ENCODE data around the gene PTPRN2. TPM values are rescaled to one million over a fixed set of nuclear protein-coding genes. Genes with fewer than 3 reads are reported as not detected.

Gene PTPRN2
- total and polyA plus RNA-seq, 2 of the 8 experiments (the other 6 are each of a cell fraction or from before 2014, with no cell fraction given): 2.6 to 4.5 TPM

DNA sequence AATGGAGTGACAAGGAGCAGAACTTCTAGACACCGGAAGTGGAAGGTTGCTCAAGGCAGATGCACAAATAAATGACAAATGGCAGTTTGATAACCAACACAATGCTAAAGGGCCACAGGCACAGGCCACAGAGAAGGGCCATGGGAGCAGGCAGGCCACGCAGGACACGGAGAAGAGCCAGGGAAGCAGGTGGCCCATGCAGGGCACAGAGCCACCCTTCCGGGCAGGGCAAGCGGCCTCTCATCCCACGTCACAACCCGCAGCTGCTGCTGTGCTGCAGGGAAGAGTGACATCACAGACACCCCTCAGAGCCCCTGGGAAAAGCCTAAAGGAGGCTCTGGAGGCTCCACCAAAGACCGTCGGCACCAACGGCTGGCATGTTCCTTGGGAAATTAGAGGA, 328.5 kb downstream of the PTPRN2 start:
- no peak overlapping the region for H3K27ac ChIP-seq (ENCODE audit: low read depth, low read length)
- DNase-seq (ENCODE audit: low read depth in 1 of 2, low spot score in 2 of 2) (no peak), FAIRE-seq (no peak)
- POLR2A ChIA-PET (ENCODE audit: partially characterized antibody): no interaction called here
- H4K20me1 ChIP-seq (replicated peaks in 1 of 2; ENCODE audit: control insufficient read depth in 1 of 2, insufficient read depth in 2 of 2, low read length in 2 of 2): peaks cover 0 to 10% of the 10 kb centered on the region in 2 experiments
- no peak overlapping the region for H3K4me3 ChIP-seq (ENCODE audit: extremely low read depth in 1 of 4, insufficient read depth in 2 of 4, low read depth in 3 of 4, low read length in 4 of 4)
- no peak overlapping the region for H2BK15ac ChIP-seq (ENCODE audit: low read length)
- H4K5ac ChIP-seq (ENCODE audit: insufficient read length, low read depth, low read length): no peak overlapping the region
- no peak overlapping the region for H3K23ac ChIP-seq (ENCODE audit: insufficient read length)
- H3K18ac ChIP-seq (ENCODE audit: extremely low read depth, low read length): no peak overlapping the region
- H3K36me3 ChIP-seq (ENCODE audit: control insufficient read depth in 2 of 4, insufficient read depth in 4 of 4, low read length in 3 of 4): peaks cover 0 to 8% (median 0%) of the 10 kb centered on the region in 4 experiments; a peak in 1 of 8 replicates
- H2BK120ac ChIP-seq (replicated peaks; ENCODE audit: low read depth, low read length): no peak overlapping the region
- no peaks in the 10 kb centered on the region for H3K27me3 ChIP-seq (replicated peaks in 1 of 4; ENCODE audit: control insufficient read depth in 3 of 4, extremely low read depth in 1 of 4, insufficient read depth in 3 of 4, low read length in 3 of 4)
- no peak overlapping the region; a peak in 1 of 7 replicates for H3K9ac ChIP-seq (replicated peaks in 1 of 4; ENCODE audit: extremely low read depth in 1 of 4, low read depth in 3 of 4, low read length in 3 of 4)
- no peak overlapping the region for H4K8ac ChIP-seq (ENCODE audit: extremely low read depth, insufficient read depth, low read length)
- no peak overlapping the region for H4K91ac ChIP-seq (replicated peaks; ENCODE audit: insufficient read length, low read length)
- H2BK20ac ChIP-seq (ENCODE audit: low read length): no peak overlapping the region
- CTCF ChIA-PET (ENCODE audit: partially characterized antibody): interaction anchor here (0.7 kb wide), 1 partner anchor 22 kb away, joined by 3 read pairs; no protein-coding TSS in a partner anchor
- no peak overlapping the region for H2BK5ac ChIP-seq (ENCODE audit: low read depth, low read length)
- no peak overlapping the region for H2AK5ac ChIP-seq (ENCODE audit: low read depth, low read length)
- H3K4ac ChIP-seq (replicated peaks; ENCODE audit: insufficient read length, low read depth, low read length): no peak overlapping the region
- 98% methylated on average over 10 of the region's 10 CpGs; no CpG with 5 or more reads in 1 of the 2 experiments for WGBS, 2 experiments (ENCODE audit: extremely low coverage in 1 of 2, insufficient coverage in 1 of 2, insufficient read length in 1 of 2, insufficient replicate concordance in 2 of 2, low coverage in 1 of 2, low lambda C conversion rate in 2 of 2, missing lambda C conversion rate in 1 of 2)
- H3K79me1 ChIP-seq (ENCODE audit: low read depth, low read length): peaks cover 3% of the 10 kb centered on the region; the same call in 1 of the 2 replicates
- H2AFZ ChIP-seq (ENCODE audit: low read length): no peak overlapping the region
- no peak overlapping the region for H3K14ac ChIP-seq (ENCODE audit: insufficient read length)
- peaks cover 11% of the 10 kb centered on the region for H3K23me2 ChIP-seq (ENCODE audit: low read depth, low read length)
- no peak overlapping the region for H3K4me2 ChIP-seq (ENCODE audit: insufficient read depth in 1 of 2, low read depth in 2 of 2, low read length in 2 of 2)
- no peak overlapping the region for H2BK12ac ChIP-seq (ENCODE audit: low read depth, low read length)
- H3K56ac ChIP-seq (replicated peaks; ENCODE audit: insufficient read length, low read depth, low read length): no peak overlapping the region
- peaks cover 27 to 67% of the 10 kb centered on the region in 2 experiments for H3K9me3 ChIP-seq (ENCODE audit: insufficient read depth in 2 of 2, low read depth in 1 of 2, low read length in 1 of 2)
- peaks cover 0 to 9% of the 10 kb centered on the region in 2 experiments; a peak in 2 of 4 replicates for H3K79me2 ChIP-seq (ENCODE audit: control insufficient read depth in 1 of 2, insufficient read depth in 2 of 2, low read length in 2 of 2)
- H3K4me1 ChIP-seq (replicated peaks in 1 of 4; ENCODE audit: control insufficient read depth in 3 of 4, insufficient read depth in 4 of 4, low read length in 3 of 4): peaks cover 0 to 3% (median 0%) of the 10 kb centered on the region in 4 experiments; a peak in 1 of 7 replicates
- TF ChIP-seq TBP (IDR thresholded peaks at IDR 0.05; ENCODE audit: low read depth, low read length) (no peak), CBX8 (IDR thresholded peaks at IDR 0.05; ENCODE audit: borderline replicate concordance, low read depth, low read length) (no peak), CTBP2 (IDR thresholded peaks at IDR 0.05; ENCODE audit: borderline replicate concordance, insufficient read depth, insufficient read length, low read length) (no peak)

Data from H1 (cell line).